ENCODE data around the gene GRIK4. TPM values are rescaled to one million over a fixed set of nuclear protein-coding genes. Genes with fewer than 3 reads are reported as not detected.

Gene GRIK4
- total RNA-seq, 1 donor from 2014 or later: 2.2 TPM

- Mint-ChIP-seq H3K4me1 (ENCODE audit: low read depth, unreplicated experiment) (no peaks in the 10 kb centered on the region), H3K9me3 (ENCODE audit: unreplicated experiment) (no peaks in the 10 kb centered on the region), H3K27ac (ENCODE audit: unreplicated experiment) (no peak overlapping the region), H3K4me3 (ENCODE audit: unreplicated experiment) (no peak overlapping the region), H3K36me3 (ENCODE audit: low read depth, unreplicated experiment) (peaks cover 2% of the 10 kb centered on the region), H3K27me3 (ENCODE audit: low read depth, unreplicated experiment) (peaks cover 46% of the 10 kb centered on the region)
- Histone ChIP-seq H3K27me3 (ENCODE audit: insufficient read depth, low read length) (peaks cover 3% of the 10 kb centered on the region), H3K4me2 (ENCODE audit: low read length) (no peak overlapping the region), H3K4me3 (ENCODE audit: insufficient read depth, low read depth, low read length) (no peak overlapping the region), H3K9ac (ENCODE audit: low read length) (no peak overlapping the region), H3K27ac (ENCODE audit: low read depth, low read length) (no peak overlapping the region), H3K36me3 (ENCODE audit: insufficient read depth, low read length) (no peaks in the 10 kb centered on the region), H3K4me1 (ENCODE audit: insufficient read depth, low read length) (no peaks in the 10 kb centered on the region), H2AFZ (ENCODE audit: low read depth, low read length) (no peak overlapping the region), H3K9me3 (ENCODE audit: insufficient read depth, low read depth, low read length) (no peaks in the 10 kb centered on the region), H3K79me2 (ENCODE audit: insufficient read depth, low read length) (no peaks in the 10 kb centered on the region), H4K20me1 (ENCODE audit: insufficient read depth, low read length) (no peaks in the 10 kb centered on the region)
- no peak for DNase-seq (ENCODE audit: low read depth)
- TF ChIP-seq CTCF (IDR thresholded peaks at IDR 0.05; ENCODE audit: insufficient read depth, low read depth, low read length): no peak
- no peak for FAIRE-seq
Measured at GRCh38 chr11:120894202-120894985, 382.8 kb downstream of the GRIK4 start.

- no peak for TF ChIP-seq EZH2 (IDR thresholded peaks at IDR 0.05; ENCODE audit: insufficient read depth, low read length)
- TF ChIP-seq CTCF (IDR thresholded peaks at IDR 0.05; ENCODE audit: insufficient read depth, low read depth, low read length): no peak
- Mint-ChIP-seq H3K9me3 (ENCODE audit: unreplicated experiment) (no peaks in the 10 kb centered on the region), H3K36me3 (ENCODE audit: low read depth, unreplicated experiment) (peaks cover 2% of the 10 kb centered on the region), H3K4me1 (ENCODE audit: low read depth, unreplicated experiment) (no peaks in the 10 kb centered on the region), H3K27ac (ENCODE audit: unreplicated experiment) (no peak overlapping the region), H3K4me3 (ENCODE audit: unreplicated experiment) (no peak overlapping the region), H3K27me3 (ENCODE audit: low read depth, unreplicated experiment) (peaks cover 39% of the 10 kb centered on the region)
- Histone ChIP-seq H3K9me3 (ENCODE audit: insufficient read depth, low read depth, low read length) (no peaks in the 10 kb centered on the region), H3K4me1 (ENCODE audit: insufficient read depth, low read length) (no peaks in the 10 kb centered on the region), H3K27ac (ENCODE audit: low read depth, low read length) (no peak overlapping the region), H3K27me3 (ENCODE audit: insufficient read depth, low read length) (peaks cover 3% of the 10 kb centered on the region), H3K36me3 (ENCODE audit: insufficient read depth, low read length) (no peaks in the 10 kb centered on the region), H3K79me2 (ENCODE audit: insufficient read depth, low read length) (no peaks in the 10 kb centered on the region), H3K4me3 (ENCODE audit: insufficient read depth, low read depth, low read length) (no peak overlapping the region), H4K20me1 (ENCODE audit: insufficient read depth, low read length) (no peaks in the 10 kb centered on the region), H3K9ac (ENCODE audit: low read length) (no peak overlapping the region), H3K4me2 (ENCODE audit: low read length) (no peak overlapping the region), H2AFZ (ENCODE audit: low read depth, low read length) (no peak overlapping the region)
- DNase-seq (ENCODE audit: low read depth): no peak
- no peak for FAIRE-seq
Measured at GRCh38 chr11:120896687-120897086, 385.1 kb downstream of the GRIK4 start.

- Mint-ChIP-seq H3K4me3 (ENCODE audit: unreplicated experiment) (no peak overlapping the region), H3K27ac (ENCODE audit: unreplicated experiment) (no peak overlapping the region), H3K27me3 (ENCODE audit: low read depth, unreplicated experiment) (peaks cover 32% of the 10 kb centered on the region), H3K36me3 (ENCODE audit: low read depth, unreplicated experiment) (peaks cover 2% of the 10 kb centered on the region), H3K9me3 (ENCODE audit: unreplicated experiment) (no peaks in the 10 kb centered on the region), H3K4me1 (ENCODE audit: low read depth, unreplicated experiment) (no peaks in the 10 kb centered on the region)
- H2AFZ ChIP-seq (ENCODE audit: low read depth, low read length): no peak overlapping the region
- TF ChIP-seq EZH2 (IDR thresholded peaks at IDR 0.05; ENCODE audit: insufficient read depth, low read length) (no peak), CTCF (IDR thresholded peaks at IDR 0.05; ENCODE audit: insufficient read depth, low read depth, low read length) (no peak)
- no peak overlapping the region for H3K9ac ChIP-seq (ENCODE audit: low read length)
- no peak overlapping the region for H3K4me2 ChIP-seq (ENCODE audit: low read length)
- H3K27me3 ChIP-seq (ENCODE audit: insufficient read depth, low read length): peaks cover 4% of the 10 kb centered on the region
- no peaks in the 10 kb centered on the region for H3K4me1 ChIP-seq (ENCODE audit: insufficient read depth, low read length)
- no peak for FAIRE-seq
- no peak overlapping the region for H3K4me3 ChIP-seq (ENCODE audit: insufficient read depth, low read depth, low read length)
- no peak overlapping the region for H3K27ac ChIP-seq (ENCODE audit: low read depth, low read length)
- H3K9me3 ChIP-seq (ENCODE audit: insufficient read depth, low read depth, low read length): no peaks in the 10 kb centered on the region
- no peak for DNase-seq (ENCODE audit: low read depth)
- H3K36me3 ChIP-seq (ENCODE audit: insufficient read depth, low read length): no peaks in the 10 kb centered on the region
- H4K20me1 ChIP-seq (ENCODE audit: insufficient read depth, low read length): no peaks in the 10 kb centered on the region
- no peaks in the 10 kb centered on the region for H3K79me2 ChIP-seq (ENCODE audit: insufficient read depth, low read length)
Measured at GRCh38 chr11:120898568-120898967, 387.0 kb downstream of the GRIK4 start.
